GM13977 (cell line): Measurements from ENCODE around the gene TET3.

Experiments
- DNase-seq: peaks from one replicate; pipeline ENCODE4 v3.0.0; 2012; ENCODE audit warnings: low spot score
- CTCF ChIP-seq: IDR thresholded peaks from 2 replicates; pipeline ENCODE4 v1.5.1; 2012; ENCODE audit warnings: mild to moderate bottlenecking, control low read depth; ENCODE audit not compliant: insufficient read depth; ENCODE audit errors: extremely low read depth, missing control alignments
- in situ Hi-C: fragments of 300-500 bp; cut with MboI; formaldehyde crosslinking; loops from one replicate; pipeline ENCODE4 v1.12.0; 2022; ENCODE audit warnings: low sequenced_read_pairs, low pct_unique_long_range_greater_than_20kb, mixed read lengths, inconsistent platforms; ENCODE audit not compliant: unreplicated experiment

TET3 gene

GRCh38 chr2:73963385-73964120 lies 21.2 kb upstream of the TET3 start:
- DNase-seq, result peak; percentile 64
- TF ChIP-seq CTCF, result no peak
- in situ Hi-C loops, result no loop called here

- in situ Hi-C loops, result no loop called here
- TF ChIP-seq CTCF, result no peak
- no peak for DNase-seq
Observed at GRCh38 chr2:73964223-73964622, 20.5 kb upstream of the TET3 start.

- no peak for DNase-seq
- in situ Hi-C loops, result no loop called here
- TF ChIP-seq CTCF, result no peak
Observed at GRCh38 chr2:73965053-73965452, 19.7 kb upstream of the TET3 start.

GRCh38 chr2:73968357-73968937 lies 16.3 kb upstream of the TET3 start:
- TF ChIP-seq CTCF, result no peak
- in situ Hi-C loops, result no loop called here
- no peak for DNase-seq

- in situ Hi-C loops, result no loop called here
- DNase-seq, result no peak
- TF ChIP-seq CTCF, result no peak
Observed at GRCh38 chr2:73969356-73969755, 15.4 kb upstream of the TET3 start.

GRCh38 chr2:73970141-73970803 lies 14.4 kb upstream of the TET3 start:
- no peak for DNase-seq
- in situ Hi-C loops, result no loop called here
- no peak for TF ChIP-seq CTCF
